CD1c-positive myeloid dendritic cell (primary cell): ENCODE measurements around the gene TUBGCP2.

Experiments
- DNase-seq: peaks from one replicate; pipeline ENCODE4 v3.0.0-alpha.2; 2016; ENCODE audit errors: extremely low spot score

TUBGCP2 gene

GRCh38 chr10:133279326-133280226, 29.1 kb downstream of the TUBGCP2 start:
- DNase-seq = peak; percentile 43

DNA sequence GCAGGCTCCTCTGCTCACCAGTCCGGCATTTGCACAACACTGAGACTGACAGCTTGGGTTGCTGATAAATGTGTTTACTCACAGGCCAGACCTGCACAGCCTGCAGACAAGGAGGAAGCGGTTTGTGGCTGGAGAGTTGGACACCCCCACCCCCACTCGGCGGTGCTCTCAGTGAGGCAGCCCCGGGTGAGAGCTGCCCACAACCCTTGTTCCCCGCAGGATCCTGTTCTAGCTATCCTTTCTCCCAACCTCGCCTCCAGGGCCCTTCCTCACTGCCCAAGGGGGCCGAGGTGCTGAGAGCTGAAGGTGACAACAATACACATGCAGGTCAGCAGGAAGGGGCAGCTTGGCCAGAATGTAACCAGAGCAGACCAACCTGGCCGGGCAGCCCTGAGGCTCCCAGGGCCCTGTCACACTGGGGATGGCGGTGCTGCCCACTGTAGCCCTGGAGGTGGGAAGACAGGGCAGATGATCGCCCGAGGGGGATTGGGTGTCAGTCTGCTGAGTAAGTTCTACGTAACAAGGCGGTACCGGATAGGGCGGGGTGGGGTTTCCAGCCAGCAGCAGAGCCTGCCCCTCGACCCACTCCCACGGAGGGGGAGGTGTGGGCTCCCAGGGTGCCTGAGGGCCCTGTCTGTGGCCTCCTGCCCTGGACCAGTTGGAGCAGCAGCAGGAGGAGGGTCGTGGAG, 30.0 kb downstream of the TUBGCP2 start:
- peak; percentile 85 for DNase-seq

GRCh38 chr10:133277993-133278576, 30.6 kb downstream of the TUBGCP2 start:
- peak; percentile 70 for DNase-seq

DNA sequence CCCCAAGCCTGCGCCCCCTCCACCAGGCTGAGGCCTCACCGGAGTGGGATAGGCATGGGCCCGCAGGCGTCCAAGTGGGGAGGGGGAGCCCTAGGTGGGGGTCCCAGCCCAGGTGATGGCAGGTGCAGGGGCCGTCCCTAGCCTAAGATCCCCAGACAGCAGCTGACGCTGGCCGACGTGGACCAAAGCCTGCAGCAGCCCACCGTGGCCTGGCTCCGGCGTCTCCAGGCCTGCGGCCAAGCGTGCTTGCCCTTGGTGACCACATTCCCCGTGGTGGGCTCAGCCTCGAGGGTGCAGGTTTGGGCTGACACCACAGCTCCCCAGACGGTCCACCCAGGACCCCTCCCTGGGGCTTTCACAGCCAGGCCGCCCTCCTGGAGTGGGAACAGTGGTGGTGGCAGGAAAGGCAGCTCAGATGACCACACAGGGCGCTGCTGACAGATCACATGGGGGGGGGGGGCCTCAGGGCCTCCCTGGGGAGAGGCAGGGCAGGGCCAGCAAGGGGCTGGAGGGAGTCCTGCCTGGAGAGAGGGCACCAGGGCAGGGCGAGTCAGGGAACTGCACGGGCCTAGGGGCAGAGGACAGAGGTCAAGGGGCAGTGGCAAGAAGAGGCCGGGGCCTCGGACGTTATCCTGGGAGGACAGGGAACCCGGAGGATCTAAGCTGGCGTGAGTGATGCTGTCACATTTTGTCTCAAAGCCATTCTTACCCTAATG, 31.2 kb downstream of the TUBGCP2 start:
- no peak for DNase-seq

DNA sequence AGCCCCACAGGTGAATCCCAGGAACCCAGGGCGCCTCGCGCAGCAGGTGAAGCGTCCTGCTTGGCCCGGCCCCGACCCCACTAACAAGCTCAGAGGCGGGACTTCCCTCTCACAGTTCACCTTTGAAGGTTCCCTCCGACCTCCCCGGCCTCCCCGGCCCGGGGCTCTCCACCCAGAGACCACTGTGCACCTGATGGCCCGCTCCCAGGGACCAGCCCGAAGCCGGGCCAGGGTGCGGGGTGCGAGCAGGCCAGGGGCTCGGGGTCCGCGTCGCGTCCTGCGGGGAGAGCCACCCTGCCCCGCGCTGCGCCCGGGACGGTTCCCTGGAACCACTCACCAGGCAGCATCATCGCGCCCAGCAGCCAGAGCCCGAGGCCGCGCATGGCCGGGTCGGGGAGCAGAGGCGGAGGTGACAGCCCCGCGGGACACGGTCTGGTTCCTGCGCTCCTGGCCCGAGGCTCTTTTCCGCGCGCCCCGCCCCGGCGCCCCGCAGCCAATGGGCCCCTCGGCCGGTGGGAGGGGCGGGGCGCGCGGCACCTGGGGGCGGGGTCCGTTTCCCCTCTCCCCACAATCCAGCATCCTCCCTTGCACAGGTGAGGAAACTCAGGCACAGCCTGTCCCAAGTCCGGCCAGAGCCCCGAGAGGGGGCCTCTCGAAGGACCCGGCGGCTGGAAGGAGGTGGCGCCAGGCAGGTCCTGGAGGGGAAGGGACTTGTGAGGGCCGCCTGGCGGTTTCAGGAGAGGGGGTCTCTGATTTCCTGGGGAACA, 32.1 kb downstream of the TUBGCP2 start, which contains the start of gene ADAM8:
Gene ADAM8 (minus strand): TSS at position 434 of the 767 bp plus-strand sequence. CDS start 51 bp downstream, at position 383.
- peak; percentile 60 for DNase-seq

DNA sequence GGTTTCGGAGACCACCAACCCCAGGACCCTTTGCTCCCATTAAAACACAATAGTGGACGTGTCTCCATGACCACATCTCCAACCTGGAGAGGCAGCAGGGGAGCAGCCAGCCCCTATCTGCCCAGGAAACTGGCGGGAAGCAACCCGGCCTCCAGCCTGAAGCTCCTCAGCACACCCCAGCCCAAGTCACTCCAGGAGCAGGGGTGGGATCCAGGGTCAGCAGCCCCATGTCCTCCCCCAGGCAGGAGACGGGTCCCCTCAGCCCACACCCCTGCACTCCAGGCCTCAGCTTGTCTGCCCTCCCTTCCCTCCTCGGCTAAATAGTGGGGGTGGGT, 32.6 kb downstream of the TUBGCP2 start:
- no peak for DNase-seq

DNA sequence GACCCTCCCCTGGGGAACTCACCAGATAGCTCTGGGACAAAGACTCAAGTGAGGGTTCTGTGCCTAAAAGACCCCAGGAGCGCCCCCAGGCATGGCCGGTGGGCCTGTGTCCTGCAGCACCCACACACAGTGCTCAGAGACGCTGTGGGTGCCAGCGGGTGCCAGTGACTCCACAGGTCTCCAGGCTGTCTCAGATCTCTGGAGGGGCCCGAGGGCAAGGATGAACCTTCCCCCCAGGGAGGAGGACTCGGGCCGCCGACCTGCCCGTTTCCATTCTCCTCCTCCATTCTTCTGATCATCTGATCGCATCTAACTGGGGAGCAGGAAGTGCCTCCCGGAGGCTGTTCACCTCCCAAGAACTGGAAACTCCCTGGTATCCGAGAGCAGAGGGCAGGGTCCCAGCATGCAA, 33.0 kb downstream of the TUBGCP2 start:
- peak; percentile 39 for DNase-seq

- peak; percentile 80 for DNase-seq
Measured at GRCh38 chr10:133274751-133275683, 33.7 kb downstream of the TUBGCP2 start.

- no peak for DNase-seq
Measured at GRCh38 chr10:133273534-133274143, 35.0 kb downstream of the TUBGCP2 start.

- no peak for DNase-seq
Measured at GRCh38 chr10:133272964-133273420, 35.7 kb downstream of the TUBGCP2 start.

- DNase-seq = no peak
Measured at GRCh38 chr10:133272301-133272963, 36.2 kb downstream of the TUBGCP2 start.

GRCh38 chr10:133271521-133272300, 37.0 kb downstream of the TUBGCP2 start:
- DNase-seq = no peak

DNA sequence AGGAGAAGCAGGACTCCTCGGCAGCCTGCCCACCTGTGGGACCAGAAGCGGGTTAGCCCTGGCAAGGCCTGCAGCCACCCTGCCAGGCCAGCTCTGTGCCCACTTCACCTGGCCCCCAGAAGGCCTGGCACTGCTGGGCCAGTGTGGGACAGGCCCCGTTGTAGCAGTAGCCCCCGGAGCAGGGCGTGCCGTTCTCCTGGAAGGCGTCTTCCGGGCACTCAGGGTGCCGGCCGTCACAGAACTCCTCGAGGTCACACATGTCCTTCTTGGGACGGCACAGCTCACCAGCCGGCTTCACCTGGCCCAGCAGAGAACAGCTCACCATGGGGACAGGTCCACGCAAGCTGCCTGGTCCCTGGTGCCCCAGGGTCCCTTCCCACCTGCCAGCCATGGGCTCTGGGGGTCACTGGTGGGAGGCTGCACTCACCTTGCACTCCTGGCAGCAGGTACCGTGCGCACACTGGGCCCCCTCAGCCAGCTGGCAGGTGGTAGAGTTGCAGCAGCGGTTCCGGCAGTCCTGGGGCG, 37.8 kb downstream of the TUBGCP2 start:
- DNase-seq = no peak

DNA sequence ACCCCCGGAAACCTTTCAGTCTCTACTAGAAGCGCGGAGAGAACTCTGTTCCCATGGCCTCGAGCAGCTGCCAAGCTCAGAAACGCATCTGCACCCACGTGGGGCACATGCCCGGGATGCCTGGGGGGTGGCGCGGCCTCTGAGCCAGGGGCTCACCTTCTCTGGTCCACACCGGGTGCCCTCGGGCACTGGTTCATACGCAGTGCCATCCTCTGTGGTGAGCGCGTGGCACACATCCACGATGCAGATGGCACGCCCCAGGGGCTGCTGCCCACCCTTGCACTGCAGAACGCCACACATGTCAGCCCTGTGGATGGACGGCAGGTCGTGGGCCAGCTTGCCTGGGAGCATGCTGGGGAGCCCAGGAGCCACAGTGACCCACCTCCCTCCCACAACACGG, 38.5 kb downstream of the TUBGCP2 start:
- DNase-seq = no peak

DNA sequence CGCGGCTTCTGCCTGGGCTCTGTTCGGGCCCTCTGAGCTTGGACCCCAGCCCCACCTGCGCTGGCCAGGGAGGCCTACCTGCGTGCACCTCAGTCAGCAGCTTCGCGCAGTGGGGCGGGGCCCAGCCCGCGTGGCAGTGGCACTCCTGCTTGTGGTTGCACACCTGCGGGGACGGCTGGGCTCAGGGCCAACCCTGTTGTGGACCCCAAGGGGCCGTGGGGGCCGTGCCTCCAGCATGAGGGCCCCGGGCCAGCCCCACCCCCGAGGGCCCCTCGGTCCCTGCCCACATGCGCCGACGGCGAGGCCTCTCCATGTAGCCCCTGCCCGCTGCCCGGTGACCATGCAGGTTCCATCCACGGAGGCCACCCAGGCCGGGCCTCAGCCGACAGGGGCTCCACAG, 39.3 kb downstream of the TUBGCP2 start:
- no peak for DNase-seq

- DNase-seq = no peak
Measured at GRCh38 chr10:133268532-133268931, 40.1 kb downstream of the TUBGCP2 start.

- no peak for DNase-seq
Measured at GRCh38 chr10:133267829-133268228, 40.8 kb downstream of the TUBGCP2 start.

DNA sequence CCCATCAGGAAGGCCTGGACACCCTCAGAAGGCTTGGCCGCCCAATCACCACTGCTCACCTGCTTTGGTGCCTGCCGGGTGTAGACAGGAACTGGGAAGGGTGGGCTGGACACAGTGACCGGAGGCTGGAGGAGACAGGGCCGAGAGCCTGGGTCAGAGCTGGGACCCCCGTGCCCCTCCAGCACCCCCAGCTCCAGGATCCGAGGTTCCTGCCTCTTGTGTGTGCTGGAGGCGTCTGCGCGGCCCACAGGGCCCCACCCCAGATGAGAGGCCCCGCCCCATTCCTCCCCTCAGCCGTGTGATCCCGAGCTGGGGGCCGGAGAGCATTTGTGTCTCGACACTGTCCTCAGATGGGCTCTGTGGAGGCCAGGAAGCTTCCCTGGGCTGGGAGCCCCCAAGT, 41.4 kb downstream of the TUBGCP2 start:
- no peak for DNase-seq
